Loucy (cell line): ENCODE data around the gene SCRN2.

Experiments used
- H2AFZ ChIP-seq: fragments of 200-600 bp; sonication (generic); 2 replicates; pipeline ENCODE4 v1.6.0; 2016; ENCODE audit warnings: antibody characterized with exemption, mild to moderate bottlenecking, low read length, moderate library complexity
- H3F3A ChIP-seq: fragments of 200-600 bp; 2 replicates; pipeline ENCODE4 v1.6.0; 2016; ENCODE audit warnings: antibody characterized with exemption, low read depth, mild to moderate bottlenecking
- H3K27me3 ChIP-seq: fragments of 200-600 bp; sonication (generic); 2 replicates; pipeline ENCODE4 v1.6.1; 2014; ENCODE audit warnings: low read length, mild to moderate bottlenecking; ENCODE audit not compliant: insufficient read depth, poor library complexity, severe bottlenecking
- H3K36me3 ChIP-seq: fragments of 200-600 bp; sonication (generic); 2 replicates; pipeline ENCODE4 v1.6.1; 2016; ENCODE audit warnings: low read length; ENCODE audit not compliant: insufficient read depth
- H3K4me1 ChIP-seq: fragments of 200-600 bp; sonication (generic); 2 replicates; pipeline ENCODE4 v1.5.1; 2014; ENCODE audit warnings: low read length, mild to moderate bottlenecking; ENCODE audit not compliant: insufficient read depth, poor library complexity, severe bottlenecking
- H3K4me2 ChIP-seq: fragments of 200-600 bp; sonication (generic); 2 replicates; pipeline ENCODE4 v1.6.0; 2014; ENCODE audit warnings: antibody characterized with exemption, low read length, low read depth, mild to moderate bottlenecking; ENCODE audit not compliant: poor library complexity, severe bottlenecking
- H3K4me3 ChIP-seq: fragments of 200-600 bp; sonication (generic); 2 replicates; pipeline ENCODE4 v1.5.1; 2014; ENCODE audit warnings: low read length, mild to moderate bottlenecking, mixed read lengths; ENCODE audit not compliant: poor library complexity, severe bottlenecking
- H3K79me2 ChIP-seq: fragments of 200-600 bp; sonication (generic); 2 replicates; pipeline ENCODE4 v1.6.1; 2014; ENCODE audit warnings: low read length; ENCODE audit not compliant: insufficient read depth
- H3K9ac ChIP-seq: fragments of 200-600 bp; sonication (generic); 2 replicates; pipeline ENCODE4 v1.6.0; 2014; ENCODE audit warnings: mild to moderate bottlenecking, low read depth, low read length, moderate library complexity; ENCODE audit not compliant: poor library complexity, severe bottlenecking
- H3K9me2 ChIP-seq: fragments of 200-600 bp; sonication (generic); replicated peaks from 2 replicates; pipeline ENCODE4 v1.6.1; 2016; ENCODE audit warnings: low read depth, low read length, mixed read lengths
- H3K9me3 ChIP-seq: fragments of 200-600 bp; sonication (generic); 2 replicates; pipeline ENCODE4 v1.6.1; 2014; ENCODE audit warnings: mild to moderate bottlenecking, antibody characterized with exemption, low read length, low read depth; ENCODE audit not compliant: insufficient read depth
- H4K20me1 ChIP-seq: fragments of 200-600 bp; sonication (generic); 2 replicates; pipeline ENCODE4 v1.6.0; 2014; ENCODE audit warnings: antibody characterized with exemption, low read length, mild to moderate bottlenecking; ENCODE audit not compliant: insufficient read depth, poor library complexity, severe bottlenecking
- CTCF ChIP-seq: fragments of 200-600 bp; sonication (generic); conservative IDR thresholded peaks from 2 replicates; pipeline ENCODE4 v1.5.1; 2014; ENCODE audit warnings: mild to moderate bottlenecking, antibody characterized with exemption, low read length
- EZH2phosphoT487 ChIP-seq: fragments of 200-600 bp; IDR thresholded peaks from 2 replicates; pipeline ENCODE4 v1.6.1; 2018; ENCODE audit warnings: antibody characterized with exemption, mild to moderate bottlenecking, moderate library complexity, borderline replicate concordance

Gene SCRN2

GRCh38 chr17:47853616-47854015, 12.5 kb upstream of the SCRN2 start:
- Histone ChIP-seq H2AFZ (no peak overlapping the region), H3K4me1 (no peaks in the 10 kb centered on the region), H3K36me3 (no peaks in the 10 kb centered on the region), H3K79me2 (no peaks in the 10 kb centered on the region), H3K9ac (no peak overlapping the region), H3K9me3 (no peaks in the 10 kb centered on the region), H4K20me1 (no peaks in the 10 kb centered on the region), H3F3A (no peaks in the 10 kb centered on the region), H3K27me3 (peaks cover 14% of the 10 kb centered on the region), H3K9me2 (no peaks in the 10 kb centered on the region), H3K4me3 (no peak overlapping the region), H3K4me2 (no peak overlapping the region)
- TF ChIP-seq CTCF (no peak), EZH2phosphoT487 (no peak)

GRCh38 chr17:47852113-47852949, 11.3 kb upstream of the SCRN2 start:
- Histone ChIP-seq H3K79me2 (no peaks in the 10 kb centered on the region), H3F3A (no peaks in the 10 kb centered on the region), H3K9me2 (no peaks in the 10 kb centered on the region), H3K4me3 (no peak overlapping the region), H3K4me2 (no peak overlapping the region), H3K27me3 (peaks cover 14% of the 10 kb centered on the region), H3K9ac (no peak overlapping the region), H2AFZ (no peak overlapping the region), H3K36me3 (no peaks in the 10 kb centered on the region), H4K20me1 (no peaks in the 10 kb centered on the region), H3K4me1 (no peaks in the 10 kb centered on the region), H3K9me3 (no peaks in the 10 kb centered on the region)
- TF ChIP-seq CTCF, result no peak

DNA sequence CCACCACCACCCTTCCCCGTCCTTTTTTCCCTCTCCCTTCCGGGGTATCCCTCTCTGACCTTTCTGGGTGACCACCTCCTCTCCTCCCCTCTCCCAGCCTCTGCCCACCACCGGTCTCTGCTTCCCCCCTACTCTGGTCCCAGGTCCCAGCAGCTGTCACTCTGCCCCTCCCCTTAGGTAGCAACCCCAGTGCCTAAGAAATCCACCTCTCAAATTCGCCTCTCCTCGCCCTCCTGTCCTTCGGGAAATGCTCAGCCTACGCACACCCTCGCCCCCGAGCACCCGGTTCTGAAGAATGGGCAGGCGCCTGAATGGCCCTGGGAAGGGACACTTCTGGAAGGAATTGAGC, 10.7 kb upstream of the SCRN2 start:
- H3K4me1 ChIP-seq, result no peaks in the 10 kb centered on the region
- H3K79me2 ChIP-seq, result no peaks in the 10 kb centered on the region
- H3K9me3 ChIP-seq, result no peaks in the 10 kb centered on the region
- H3K27me3 ChIP-seq, result peaks cover 14% of the 10 kb centered on the region
- no peaks in the 10 kb centered on the region for H3K36me3 ChIP-seq
- no peak for TF ChIP-seq EZH2phosphoT487
- TF ChIP-seq CTCF, result no peak
- H3K4me2 ChIP-seq, result no peak overlapping the region
- H3F3A ChIP-seq, result no peaks in the 10 kb centered on the region
- no peaks in the 10 kb centered on the region for H3K9me2 ChIP-seq
- no peak overlapping the region for H3K9ac ChIP-seq
- H2AFZ ChIP-seq, result no peak overlapping the region
- H4K20me1 ChIP-seq, result no peaks in the 10 kb centered on the region
- no peak overlapping the region for H3K4me3 ChIP-seq
